Prostate gland (tissue), 2 donors: Measurements from ENCODE around the gene FMOD. TPM values are rescaled to one million over a fixed set of nuclear protein-coding genes. Genes with fewer than 3 reads are reported as not detected.

Source experiments
- DNase-seq: peaks from one replicate; pipeline ENCODE4 v3.0.0-alpha.2; 2019; ENCODE audit warnings: low spot score
- H3K27ac ChIP-seq, 2 donors: fragments of 200-600 bp; sonication (generic); 2 replicates each; pipeline ENCODE4 v1.5.1; 2017 to 2019
- H3K27me3 ChIP-seq: fragments of 200-600 bp; sonication (generic); replicated peaks from 2 replicates; pipeline ENCODE4 v1.5.1; 2019; ENCODE audit not compliant: insufficient read depth
- H3K36me3 ChIP-seq, 2 donors: fragments of 200-600 bp; sonication (generic); 1 replicate in 1 of 2; 2 replicates in 1 of 2; pipeline versions ENCODE4 v1.5.1 to v1.8.1; 2017 to 2019
- H3K4me1 ChIP-seq: fragments of 200-600 bp; sonication (generic); replicated peaks from 2 replicates; pipeline ENCODE4 v1.5.1; 2019
- H3K4me3 ChIP-seq, 2 donors: fragments of 200-600 bp; sonication (generic); 2 replicates each; pipeline ENCODE4 v1.5.1; 2017 to 2019
- H3K9me3 ChIP-seq: fragments of 200-600 bp; sonication (generic); 2 replicates; pipeline ENCODE4 v1.5.1; 2017
- CTCF ChIP-seq, 4 experiments: fragments of 200-600 bp in 2 of 4; fragments of 450-650 bp in 2 of 4; sonication (generic) in 2 of 4; IDR thresholded peaks; 1 replicate in 3 of 4; 2 replicates in 1 of 4; pipeline ENCODE4 v1.5.1; 2016 to 2019; ENCODE audit warnings: antibody characterized with exemption in 4 of 4, mild to moderate bottlenecking in 2 of 4, moderate library complexity in 2 of 4
- POLR2A ChIP-seq: fragments of 450-650 bp; IDR thresholded peaks from one replicate; pipeline ENCODE4 v1.6.1; 2016; ENCODE audit warnings: antibody characterized with exemption, mild to moderate bottlenecking
- POLR2AphosphoS5 ChIP-seq: sonication (generic); formaldehyde crosslinking; IDR thresholded peaks from one replicate; pipeline ENCODE4 v1.6.1; 2017; ENCODE audit warnings: antibody characterized with exemption
- WGBS: methylation state at CpG from one replicate; pipeline ENCODE4 v1.1.5; 2018; 5-methylcytosine and 5-hydroxymethylcytosine counted together
- intact Hi-C: fragments of 100-400 bp; cut with DNase I; formaldehyde crosslinking; loops from one replicate; pipeline ENCODE4 v1.14.2; 2022
- total RNA-seq, 2 donors: library from RNA; depleted of rRNA; stranded (reverse); fragments of >200 nt; gene quantifications; one replicate each; pipeline ENCODE4 v1.1.0, GENCODE V29; 2016

Gene FMOD
- total RNA-seq, 2 donors from 2014 or later: 40.8 to 95.9 TPM

DNA sequence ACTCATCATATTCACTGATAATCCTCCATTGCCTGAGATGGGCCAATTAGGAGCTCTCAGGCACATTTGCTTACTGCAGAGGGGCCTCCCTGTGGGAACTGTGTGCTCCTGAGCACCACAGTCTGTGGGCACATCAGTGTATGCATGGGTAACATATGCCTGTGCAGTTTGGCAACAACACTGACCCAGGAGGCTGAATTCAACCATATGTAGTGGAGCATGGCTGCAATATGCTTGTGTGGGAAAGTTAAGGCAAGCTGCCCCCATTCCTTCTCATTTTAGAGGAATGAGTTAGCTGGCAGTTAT, 11.8 kb upstream of the FMOD start:
- intact Hi-C loops: loop anchor here (2.0 kb wide), 1 partner anchor 14 kb away; no protein-coding TSS in a partner anchor
- Histone ChIP-seq H3K36me3 (no peaks in the 10 kb centered on the region), H3K4me1 (no peaks in the 10 kb centered on the region), H3K4me3 (no peak overlapping the region), H3K9me3 (no peaks in the 10 kb centered on the region), H3K27me3 (no peaks in the 10 kb centered on the region), H3K27ac (no peak overlapping the region)
- no peak for DNase-seq
- no peak for TF ChIP-seq POLR2A
- TF ChIP-seq CTCF (IDR thresholded peaks at IDR 0.05): no peak
- no peak for TF ChIP-seq POLR2AphosphoS5

DNA sequence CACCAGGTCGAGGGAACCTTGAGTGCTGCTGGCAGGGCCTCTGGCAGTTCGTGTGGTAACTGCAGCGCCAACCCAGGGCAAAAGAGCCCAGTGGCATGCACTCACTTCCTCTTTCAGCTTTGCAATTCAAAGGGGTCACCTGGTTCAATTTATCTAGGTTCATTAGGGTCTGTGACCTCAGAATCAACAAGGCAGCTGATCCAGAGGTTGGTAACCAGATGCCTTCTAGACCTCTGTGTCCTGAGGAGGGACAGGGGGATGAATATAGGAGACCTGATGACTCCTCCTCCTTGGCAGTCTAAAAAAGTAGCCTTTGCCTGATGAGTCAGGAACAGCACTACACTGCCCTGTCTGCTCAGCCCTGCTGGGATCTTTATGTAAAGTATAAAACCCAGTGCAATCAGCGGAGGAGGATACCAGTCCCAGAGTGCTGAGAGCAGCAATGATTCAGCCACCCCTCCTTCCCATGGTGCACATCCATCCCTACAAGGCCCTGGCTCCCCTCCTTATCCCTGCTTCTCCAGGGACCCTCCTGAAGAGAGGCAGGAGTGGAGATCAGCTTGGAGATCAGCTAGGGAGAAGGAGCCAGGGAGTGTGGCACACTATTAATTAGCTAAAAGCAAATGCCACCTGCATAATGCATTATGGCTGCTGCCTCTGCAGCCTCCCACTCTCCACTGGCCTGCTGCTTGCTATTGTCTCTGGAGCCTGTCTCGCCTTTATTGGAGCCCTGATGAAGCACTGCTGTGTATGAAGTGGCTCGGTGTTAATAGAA, 11.2 kb upstream of the FMOD start:
- H3K4me3 ChIP-seq: no peak overlapping the region
- no peaks in the 10 kb centered on the region for H3K27me3 ChIP-seq
- H3K36me3 ChIP-seq: no peaks in the 10 kb centered on the region
- no peak for DNase-seq
- TF ChIP-seq CTCF (IDR thresholded peaks at IDR 0.05) (no peak), POLR2A (no peak), POLR2AphosphoS5 (no peak)
- intact Hi-C loops: loop anchor here (2.0 kb wide), 1 partner anchor 13 kb away; no protein-coding TSS in a partner anchor
- H3K4me1 ChIP-seq: no peaks in the 10 kb centered on the region
- H3K9me3 ChIP-seq: no peaks in the 10 kb centered on the region
- no peak overlapping the region for H3K27ac ChIP-seq
- WGBS: 76% methylated on average over 5 of the region's 6 CpGs

DNA sequence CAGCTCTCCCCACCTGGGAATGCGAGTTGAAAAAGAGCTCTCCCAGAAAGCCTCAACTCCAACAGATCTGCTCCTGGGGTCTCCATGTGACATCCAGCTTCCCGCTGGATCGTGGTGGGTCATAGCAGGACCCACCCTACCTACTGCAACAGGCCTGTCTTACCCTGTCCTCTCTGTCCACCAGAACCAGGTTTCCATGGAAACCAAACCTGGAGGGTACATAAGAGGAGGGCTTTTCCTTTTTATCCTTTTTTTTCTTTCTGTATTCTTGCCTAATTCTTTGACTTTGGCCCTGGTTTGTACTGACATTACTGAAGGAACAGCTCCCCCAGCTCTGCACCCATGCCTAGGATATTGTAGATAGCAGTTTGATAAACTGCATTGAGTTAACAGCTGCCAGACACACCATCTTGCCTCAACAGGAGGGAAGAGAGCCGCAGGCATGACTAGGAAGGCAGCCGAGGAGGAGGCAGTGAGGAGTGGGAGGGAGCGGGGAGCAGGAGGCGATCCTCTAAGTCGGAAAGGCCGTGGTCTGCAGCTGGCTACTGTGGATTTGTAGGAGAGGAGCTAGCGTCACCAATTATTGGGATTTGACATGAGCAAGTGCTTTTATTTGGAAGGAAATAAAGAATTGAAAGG, 9.7 kb upstream of the FMOD start:
- H3K27me3 ChIP-seq: no peaks in the 10 kb centered on the region
- no peak overlapping the region for H3K4me3 ChIP-seq
- intact Hi-C loops: no loop called here
- TF ChIP-seq CTCF (IDR thresholded peaks at IDR 0.05) (no peak), POLR2A (no peak), POLR2AphosphoS5 (no peak)
- H3K4me1 ChIP-seq: no peaks in the 10 kb centered on the region
- no peaks in the 10 kb centered on the region for H3K9me3 ChIP-seq
- no peak for DNase-seq
- H3K36me3 ChIP-seq: no peaks in the 10 kb centered on the region
- 70% methylated on average over 10 of the region's 10 CpGs for WGBS
- H3K27ac ChIP-seq: no peak overlapping the region

DNA sequence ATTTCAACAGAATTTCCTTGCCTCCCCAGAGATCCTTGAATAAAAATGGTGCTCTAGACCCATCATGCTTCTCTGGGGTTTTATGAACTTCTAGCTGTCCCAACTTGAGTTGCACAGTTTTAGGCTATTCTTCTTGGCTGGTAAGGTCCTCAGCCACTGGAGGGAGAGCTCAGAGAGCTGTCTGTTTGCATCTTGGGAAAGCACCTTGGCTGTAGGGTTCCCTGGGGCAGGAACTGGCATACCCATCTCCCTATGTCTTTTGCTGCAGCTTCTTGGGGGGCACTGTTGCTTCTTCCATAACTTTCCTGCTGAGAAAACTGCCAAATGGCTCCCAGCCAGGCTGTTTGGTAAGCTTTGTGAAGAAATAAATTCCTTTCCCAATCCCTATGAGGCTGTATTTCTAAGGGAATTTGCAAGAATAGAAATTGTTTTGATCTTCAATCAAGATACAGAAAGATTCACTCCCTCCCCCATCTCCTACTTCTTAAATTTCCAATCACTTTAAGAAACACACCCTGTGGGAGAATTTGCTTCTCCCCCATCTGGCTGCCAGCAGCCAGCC, 8.2 kb upstream of the FMOD start:
- Histone ChIP-seq H3K4me3 (no peak overlapping the region), H3K27me3 (no peaks in the 10 kb centered on the region), H3K36me3 (no peaks in the 10 kb centered on the region), H3K4me1 (no peaks in the 10 kb centered on the region), H3K9me3 (no peaks in the 10 kb centered on the region), H3K27ac (no peak overlapping the region)
- no peak for TF ChIP-seq CTCF (IDR thresholded peaks at IDR 0.05)
- no peak for TF ChIP-seq POLR2A
- no peak for TF ChIP-seq POLR2AphosphoS5
- DNase-seq: no peak
- intact Hi-C loops: no loop called here

- no peak overlapping the region for H3K27ac ChIP-seq
- no peak for DNase-seq
- WGBS: 49% methylated on average over 2 of the region's 2 CpGs
- H3K4me3 ChIP-seq: no peak overlapping the region
- no peaks in the 10 kb centered on the region for H3K36me3 ChIP-seq
- intact Hi-C loops: no loop called here
- no peaks in the 10 kb centered on the region for H3K4me1 ChIP-seq
- no peaks in the 10 kb centered on the region for H3K27me3 ChIP-seq
- TF ChIP-seq POLR2AphosphoS5: no peak
- TF ChIP-seq POLR2A: no peak
- TF ChIP-seq CTCF (IDR thresholded peaks at IDR 0.05): no peak
- H3K9me3 ChIP-seq: no peaks in the 10 kb centered on the region
Observed at GRCh38 chr1:203354246-203354645, 3.3 kb upstream of the FMOD start.
